ENCODE data around the gene LIPM.

The LIPM gene

DNA sequence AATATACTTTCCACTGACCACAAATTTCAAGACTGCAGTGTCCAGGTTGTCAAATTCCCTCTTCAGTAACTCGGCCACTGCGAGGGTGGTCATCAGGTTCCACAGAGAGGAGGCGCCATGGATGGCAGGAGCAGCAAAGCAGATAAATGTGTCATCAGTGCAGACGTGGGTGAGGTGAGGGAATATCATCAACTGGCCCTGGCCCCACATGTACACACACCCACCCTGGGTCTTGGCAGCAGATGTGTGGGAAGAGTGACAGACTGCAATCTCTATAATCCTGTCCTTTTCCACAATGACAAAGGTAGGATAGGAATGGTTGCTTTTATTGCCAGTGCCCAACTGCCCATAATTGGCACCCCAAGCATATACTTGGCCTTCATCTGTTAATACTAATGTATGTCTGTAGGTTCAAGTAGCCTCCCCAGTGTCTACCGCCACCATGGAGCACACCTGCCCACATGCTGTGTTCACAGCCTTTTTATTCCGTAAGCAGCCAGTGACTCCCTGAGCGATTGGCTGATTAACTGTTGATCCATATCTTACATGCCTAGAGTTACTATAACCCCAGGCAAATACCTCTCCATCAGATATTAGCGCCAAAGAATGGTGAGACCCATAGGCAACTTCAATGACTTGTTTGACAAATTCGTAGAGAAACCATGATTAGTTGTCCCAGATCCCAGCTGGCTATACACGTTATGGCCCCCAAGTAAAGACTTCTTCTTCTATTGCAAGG, 16.3 kb upstream of the LIPM start:
- no peak for TF ChIP-seq GATA2 (IDR thresholded peaks at IDR 0.05; ENCODE audit: low read depth, low read length)
- TF ChIP-seq GATA3 (IDR thresholded peaks at IDR 0.05; ENCODE audit: low read depth, low read length), result no peak

DNA sequence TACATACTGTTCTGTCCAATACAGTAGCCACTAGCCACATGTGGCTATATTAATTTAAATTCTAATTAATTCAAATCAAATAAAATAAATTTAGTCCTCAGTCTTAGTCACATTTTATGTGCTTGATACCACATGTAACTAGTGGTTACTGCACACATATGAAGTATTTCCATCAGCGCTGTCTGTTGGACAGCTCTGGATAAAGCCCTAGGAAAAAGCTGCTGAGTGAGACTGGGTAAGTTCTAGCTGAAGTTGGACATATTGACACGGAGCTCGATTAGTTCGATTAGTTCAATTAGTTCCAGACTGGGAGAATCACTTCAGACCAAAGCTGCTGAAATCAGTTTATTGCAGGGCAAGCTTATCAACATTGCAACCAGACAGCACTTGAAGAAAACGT, 15.1 kb upstream of the LIPM start:
- TF ChIP-seq GATA3 (IDR thresholded peaks at IDR 0.05; ENCODE audit: low read depth, low read length), result no peak

DNA sequence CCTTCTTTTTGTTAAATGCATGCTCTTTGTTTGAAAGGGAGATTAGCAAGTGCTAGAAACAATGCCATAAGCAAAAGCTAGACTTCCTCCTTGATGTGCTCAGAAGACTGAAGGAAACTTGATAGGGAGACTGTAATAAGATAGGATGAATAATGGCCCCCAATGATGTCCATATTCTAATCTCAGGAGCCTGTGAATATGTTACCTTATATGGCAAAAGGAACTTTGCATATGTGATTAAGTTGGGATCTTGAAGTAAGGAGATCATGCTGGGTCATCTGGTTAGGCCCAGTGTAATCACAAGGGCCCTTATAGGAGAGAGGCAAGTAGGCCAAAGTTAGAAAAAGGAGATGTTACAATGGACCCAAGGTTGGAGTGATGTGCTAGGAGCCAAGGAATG, 13.6 kb upstream of the LIPM start:
- TF ChIP-seq GATA2 (IDR thresholded peaks at IDR 0.05; ENCODE audit: low read depth, low read length), result no peak
- TF ChIP-seq GATA3 (IDR thresholded peaks at IDR 0.05; ENCODE audit: low read depth, low read length), result no peak

DNA sequence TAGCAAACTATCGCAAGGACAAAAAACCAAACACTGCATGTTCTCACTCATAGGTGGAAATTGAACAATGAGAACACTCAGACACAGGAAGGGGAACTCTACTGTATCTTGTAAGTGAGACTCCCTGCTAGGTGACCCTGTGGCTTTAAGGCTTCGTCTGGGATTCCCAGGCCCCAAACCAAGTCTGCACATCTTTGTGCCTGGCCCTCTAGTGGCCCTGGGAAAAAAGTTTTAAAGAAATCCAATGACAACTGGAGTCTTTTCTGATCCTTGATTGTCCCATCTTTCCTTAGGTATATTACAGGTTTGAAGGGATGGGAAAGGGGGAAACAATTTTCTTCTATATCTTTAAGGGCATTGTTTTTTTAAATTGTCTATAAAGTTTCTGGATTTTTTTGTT, 10.6 kb upstream of the LIPM start:
- no peak for TF ChIP-seq GATA3 (IDR thresholded peaks at IDR 0.05; ENCODE audit: low read depth, low read length)
- TF ChIP-seq GATA2 (IDR thresholded peaks at IDR 0.05; ENCODE audit: low read depth, low read length), result no peak

DNA sequence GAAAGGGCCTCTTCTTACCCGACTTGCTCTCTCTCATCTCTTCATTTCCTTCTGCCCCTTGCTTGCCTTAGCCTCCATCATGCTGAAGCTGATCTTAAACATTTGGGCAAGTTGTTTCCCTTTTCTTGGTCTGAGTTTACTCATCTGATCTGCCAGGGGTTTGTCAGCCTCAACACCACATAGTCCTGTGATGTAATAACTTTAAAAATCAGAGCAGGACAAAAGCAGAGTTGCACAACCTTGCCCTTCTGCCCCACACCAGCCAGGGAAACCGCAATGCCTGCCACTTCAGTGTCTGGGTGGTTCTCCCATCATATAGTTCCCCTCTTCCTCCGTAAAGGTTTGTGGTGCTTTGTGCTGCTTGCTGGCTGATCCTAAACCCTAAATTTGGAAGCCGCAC, 9.9 kb upstream of the LIPM start:
- TF ChIP-seq GATA3 (IDR thresholded peaks at IDR 0.05; ENCODE audit: low read depth, low read length) (no peak), GATA2 (IDR thresholded peaks at IDR 0.05; ENCODE audit: low read depth, low read length) (no peak)

DNA sequence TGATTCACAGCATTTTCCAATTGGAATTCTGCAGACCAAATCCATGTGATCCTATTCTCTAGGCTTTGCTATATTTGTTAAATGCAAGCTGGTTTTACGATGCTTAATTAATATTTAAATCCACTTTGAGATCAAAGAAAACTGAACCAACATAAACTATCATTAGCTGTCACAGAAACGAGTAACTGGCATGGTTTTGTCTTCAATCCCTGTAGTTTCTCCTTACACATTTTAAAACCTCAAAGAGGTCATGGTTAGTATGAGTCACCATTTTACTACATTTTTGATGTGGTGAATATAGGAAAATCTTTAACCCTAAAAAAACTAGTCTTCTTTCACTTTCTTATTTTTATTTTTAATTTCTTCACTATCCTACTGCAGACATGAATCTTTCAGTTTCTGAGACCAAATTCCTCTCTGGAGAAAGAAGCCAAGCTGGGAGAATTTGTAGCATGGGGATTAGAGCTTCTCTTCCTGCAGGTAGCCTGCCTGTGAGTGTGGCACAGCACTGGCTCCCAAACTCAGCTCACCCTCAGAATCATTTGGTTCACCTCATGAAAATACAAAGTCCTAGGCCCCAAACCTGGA, 8.7 kb upstream of the LIPM start:
- no peak for TF ChIP-seq GATA3 (IDR thresholded peaks at IDR 0.05; ENCODE audit: low read depth, low read length)
- TF ChIP-seq GATA2 (IDR thresholded peaks at IDR 0.05; ENCODE audit: low read depth, low read length), result no peak

DNA sequence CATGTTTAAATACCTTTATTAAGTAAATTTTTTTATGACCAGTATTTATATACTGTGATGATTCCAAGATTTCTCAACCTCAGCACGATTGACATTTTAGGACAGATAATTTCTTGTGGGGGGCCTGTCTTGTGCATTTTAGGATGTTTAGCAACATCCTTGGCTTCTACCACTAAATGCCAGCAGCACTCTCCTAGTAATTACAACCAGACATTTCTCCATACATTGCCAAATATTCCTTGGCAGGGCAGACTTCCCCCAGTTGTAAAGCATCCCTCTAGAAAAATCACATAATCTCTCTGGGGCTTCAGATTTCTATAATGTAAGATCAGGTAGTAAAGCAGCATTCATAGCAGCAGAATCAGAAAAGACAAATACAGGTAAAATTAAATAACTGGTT, 7.8 kb upstream of the LIPM start:
- no peak for TF ChIP-seq GATA3 (IDR thresholded peaks at IDR 0.05; ENCODE audit: low read depth, low read length)
- no peak for TF ChIP-seq GATA2 (IDR thresholded peaks at IDR 0.05; ENCODE audit: low read depth, low read length)

DNA sequence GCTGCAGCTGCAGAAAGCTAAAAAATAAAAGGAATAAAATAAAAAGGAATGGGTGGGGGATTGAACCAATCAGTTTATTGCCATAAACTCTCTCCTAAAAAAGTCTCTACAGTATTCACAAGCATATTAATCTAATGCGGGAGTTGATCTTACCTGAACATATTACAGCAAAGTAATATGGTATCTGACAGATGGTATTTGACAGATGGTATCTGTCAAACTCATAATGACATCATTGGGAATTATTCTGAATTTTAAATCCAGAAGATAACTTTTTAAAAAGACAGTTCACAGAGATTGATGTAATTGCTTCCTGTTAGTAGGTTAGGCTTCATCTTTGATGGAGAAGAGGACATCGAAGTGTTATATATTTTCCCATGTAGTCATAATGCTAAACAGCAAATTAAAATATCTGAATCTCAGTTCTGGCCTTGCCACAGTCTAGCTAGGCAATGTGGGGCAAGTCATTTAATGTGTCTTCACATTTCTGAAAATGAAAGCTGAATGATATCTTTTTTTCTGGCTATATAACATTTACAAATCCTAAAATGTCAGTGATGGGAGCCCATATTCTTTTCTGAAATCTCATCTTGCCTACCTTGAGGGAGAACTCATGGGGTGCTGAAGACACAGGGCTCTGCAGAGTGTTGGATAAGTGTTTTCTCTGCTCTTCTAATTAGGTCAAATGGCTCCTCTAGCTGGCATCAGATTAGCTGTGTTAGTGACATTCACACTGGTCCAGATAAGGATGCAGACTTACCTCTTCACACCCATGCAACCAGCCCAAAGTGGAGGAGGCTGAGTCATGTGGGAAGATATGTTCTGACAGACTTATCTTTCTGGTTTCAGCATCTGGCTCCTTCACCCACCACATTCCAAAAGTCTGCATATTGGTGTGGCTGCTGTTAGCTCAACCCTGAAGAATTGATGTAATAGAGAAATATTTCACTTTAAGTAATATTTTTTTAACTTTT, 2.1 kb upstream of the LIPM start:
- TF ChIP-seq GATA2 (IDR thresholded peaks at IDR 0.05; ENCODE audit: low read depth, low read length), result no peak
- TF ChIP-seq GATA3 (IDR thresholded peaks at IDR 0.05; ENCODE audit: low read depth, low read length), result no peak

DNA sequence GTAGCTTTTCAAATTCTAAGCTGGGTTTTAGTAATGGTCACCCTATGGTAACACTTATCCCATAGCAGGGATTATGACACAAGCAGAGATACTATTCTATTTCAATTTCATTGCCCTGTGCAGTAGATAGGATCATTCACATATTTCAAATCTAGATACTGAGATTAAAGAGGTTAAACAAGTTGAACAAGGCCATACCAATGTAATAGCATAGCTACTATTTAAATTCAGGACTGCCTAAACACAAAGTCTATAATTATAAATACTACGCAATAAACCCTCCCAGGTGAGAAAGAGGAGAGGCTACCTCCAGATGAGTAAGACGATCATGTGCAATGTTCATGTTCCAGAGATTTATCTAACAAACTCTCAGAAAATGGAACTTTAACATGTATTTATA, 1.1 kb downstream of the LIPM start:
- TF ChIP-seq GATA2 (IDR thresholded peaks at IDR 0.05; ENCODE audit: low read depth, low read length), result no peak
- TF ChIP-seq GATA3 (IDR thresholded peaks at IDR 0.05; ENCODE audit: low read depth, low read length), result no peak

DNA sequence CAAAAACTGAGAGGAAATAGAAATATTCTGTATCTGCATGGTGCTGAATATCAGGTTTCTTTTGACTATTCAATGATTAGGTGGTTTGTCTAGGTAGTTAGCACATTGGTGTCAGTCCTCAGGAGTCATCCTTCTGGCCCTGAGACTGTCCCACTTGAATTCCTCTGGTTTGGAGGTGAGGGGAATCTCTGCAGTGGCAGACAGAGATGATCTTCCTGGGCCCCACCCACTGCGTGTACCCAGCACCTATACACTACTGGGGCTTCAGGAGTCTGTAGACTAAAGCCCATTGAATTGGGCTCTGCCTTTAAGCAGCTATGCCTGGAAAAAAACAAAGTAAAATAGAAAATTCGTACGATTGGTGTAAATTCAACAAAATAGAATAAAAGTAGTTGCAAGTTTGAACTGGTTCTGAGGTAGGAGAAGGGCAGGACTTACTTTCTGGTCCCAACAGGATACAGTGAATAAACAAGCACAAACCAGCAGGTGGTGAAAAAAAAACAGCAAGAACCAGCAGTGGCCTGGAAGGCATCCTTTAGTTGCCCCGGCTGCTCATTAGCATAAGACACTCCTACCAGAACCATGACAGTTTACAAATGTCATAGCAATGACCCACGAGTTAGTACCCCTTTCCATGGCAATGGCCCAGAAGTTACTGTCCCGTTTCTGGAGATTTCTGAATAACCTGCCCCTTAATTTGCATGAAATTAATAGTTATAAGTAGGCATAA, 1.7 kb downstream of the LIPM start:
- TF ChIP-seq GATA2 (IDR thresholded peaks at IDR 0.05; ENCODE audit: low read depth, low read length) (no peak), GATA3 (IDR thresholded peaks at IDR 0.05; ENCODE audit: low read depth, low read length) (no peak)

DNA sequence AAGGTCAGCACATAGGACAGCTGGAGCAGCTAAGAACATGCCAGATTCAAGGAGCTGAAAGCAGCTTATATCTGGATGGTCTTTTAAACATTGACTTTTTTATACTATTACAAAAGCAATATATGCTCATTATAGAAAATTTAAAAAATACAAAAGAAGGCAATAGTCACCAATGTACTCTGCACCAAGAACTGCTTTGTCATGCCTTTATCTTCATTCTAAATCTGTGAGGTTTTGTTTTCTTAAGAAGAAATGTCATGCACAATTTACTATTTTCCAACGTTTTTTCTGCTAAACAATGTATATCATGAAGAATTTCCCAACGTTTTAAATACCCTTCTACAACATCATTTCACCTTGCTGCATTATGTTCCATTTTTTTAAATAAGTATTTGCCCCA, 2.8 kb downstream of the LIPM start:
- TF ChIP-seq GATA2 (IDR thresholded peaks at IDR 0.05; ENCODE audit: low read depth, low read length) (no peak), GATA3 (IDR thresholded peaks at IDR 0.05; ENCODE audit: low read depth, low read length) (no peak)

DNA sequence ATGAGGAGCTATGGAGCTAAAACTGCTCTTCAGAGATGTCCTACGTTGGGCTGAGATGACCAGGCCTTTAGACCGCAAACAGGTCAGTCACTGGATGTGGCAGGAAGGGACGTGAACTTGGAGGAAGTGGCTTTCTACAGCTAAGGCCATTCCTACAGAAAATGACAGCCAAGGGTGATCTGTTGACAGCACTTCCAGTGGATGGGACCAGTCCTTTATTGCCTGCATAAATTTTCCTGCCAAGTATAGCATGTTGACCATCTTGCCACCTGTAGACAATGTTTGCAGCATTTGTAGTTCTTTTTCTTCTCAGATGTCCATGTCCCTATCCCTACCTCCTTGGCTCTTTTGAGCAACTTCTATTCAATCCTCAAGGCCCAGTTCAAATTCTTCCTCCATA, 3.4 kb downstream of the LIPM start:
- TF ChIP-seq GATA3 (IDR thresholded peaks at IDR 0.05; ENCODE audit: low read depth, low read length) (no peak), GATA2 (IDR thresholded peaks at IDR 0.05; ENCODE audit: low read depth, low read length) (no peak)

DNA sequence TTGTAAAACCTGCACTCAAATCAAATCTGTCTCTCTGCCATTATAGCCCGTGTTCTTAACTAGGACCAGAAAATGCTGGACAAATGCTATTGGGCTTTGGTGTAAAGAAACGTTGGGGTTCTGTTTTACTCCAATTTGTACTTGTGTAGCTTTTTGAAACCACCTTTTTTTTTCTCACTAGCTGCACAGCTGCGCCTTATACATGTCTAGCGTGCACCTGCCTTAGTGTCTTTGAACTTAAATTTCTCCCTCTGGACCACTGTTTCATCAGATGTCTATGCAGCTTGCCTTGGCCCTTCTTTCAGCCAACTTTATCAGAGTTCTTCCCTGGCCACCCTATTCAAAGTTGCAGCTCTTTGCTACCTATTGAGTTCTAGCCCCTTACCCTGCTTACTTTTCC, 7.1 kb downstream of the LIPM start:
- TF ChIP-seq GATA2 (IDR thresholded peaks at IDR 0.05; ENCODE audit: low read depth, low read length), result no peak
- no peak for TF ChIP-seq GATA3 (IDR thresholded peaks at IDR 0.05; ENCODE audit: low read depth, low read length)
